Astrocyte (in vitro differentiated cells and primary cell): ENCODE results near the gene CCDC197. TPM values are rescaled to one million over a fixed set of nuclear protein-coding genes. Genes with fewer than 3 reads are reported as not detected.

Experiments used
- DNase-seq: peaks from one replicate; pipeline ENCODE4 v3.0.0-alpha.2; 2010; ENCODE audit warnings: low read depth
- FAIRE-seq: peaks from 2 replicates; lab custom pipeline; 2011; peaks lifted over from hg19 to GRCh38; lab: Jason Lieb, UNC
- H2AFZ ChIP-seq: 2 replicates; pipeline ENCODE4 v1.6.0; 2012; ENCODE audit warnings: low read depth, low read length, inconsistent platforms
- H3K27ac ChIP-seq: 2 replicates; pipeline ENCODE4 v1.5.1; 2011; ENCODE audit warnings: low read depth, low read length, inconsistent platforms
- H3K27me3 ChIP-seq: 2 replicates; pipeline ENCODE4 v1.6.0; 2011; ENCODE audit warnings: low read length, inconsistent platforms; ENCODE audit not compliant: insufficient read depth
- H3K36me3 ChIP-seq: 2 replicates; pipeline ENCODE4 v1.5.1; 2011; ENCODE audit warnings: low read length, inconsistent platforms; ENCODE audit not compliant: insufficient read depth
- H3K4me1 ChIP-seq: 2 replicates; pipeline ENCODE4 v1.5.1; 2011; ENCODE audit warnings: low read length, inconsistent platforms; ENCODE audit not compliant: insufficient read depth
- H3K4me2 ChIP-seq: 2 replicates; pipeline ENCODE4 v1.6.0; 2012; ENCODE audit warnings: low read length, inconsistent platforms
- H3K4me3 ChIP-seq: 2 replicates; pipeline ENCODE4 v1.5.1; 2011; ENCODE audit warnings: low read depth, mild to moderate bottlenecking, low read length, inconsistent platforms; ENCODE audit not compliant: insufficient read depth
- H3K79me2 ChIP-seq: 2 replicates; pipeline ENCODE4 v1.6.0; 2012; ENCODE audit warnings: mild to moderate bottlenecking, low read length, inconsistent platforms; ENCODE audit not compliant: insufficient read depth
- H3K9ac ChIP-seq: 2 replicates; pipeline ENCODE4 v1.6.0; 2012; ENCODE audit warnings: mild to moderate bottlenecking, low read length, inconsistent platforms
- H3K9me3 ChIP-seq: 2 replicates; pipeline ENCODE4 v1.5.1; 2012; ENCODE audit warnings: low read depth, mild to moderate bottlenecking, low read length, inconsistent platforms; ENCODE audit not compliant: insufficient read depth
- H4K20me1 ChIP-seq: 2 replicates; pipeline ENCODE4 v1.6.0; 2012; ENCODE audit warnings: low read length, inconsistent platforms; ENCODE audit not compliant: insufficient read depth
- H3K27ac Mint-ChIP-seq: one replicate; pipeline ENCODE4 v1.8.0; 2021; ENCODE audit warnings: mild to moderate bottlenecking, mixed read lengths; ENCODE audit not compliant: unreplicated experiment
- H3K27me3 Mint-ChIP-seq: one replicate; pipeline ENCODE4 v1.8.0; 2021; ENCODE audit warnings: low read depth, mixed read lengths; ENCODE audit not compliant: unreplicated experiment
- H3K36me3 Mint-ChIP-seq: one replicate; pipeline ENCODE4 v1.8.0; 2021; ENCODE audit warnings: low read depth, mixed read lengths; ENCODE audit not compliant: unreplicated experiment
- H3K4me1 Mint-ChIP-seq: one replicate; pipeline ENCODE4 v1.8.0; 2021; ENCODE audit warnings: low read depth, mixed read lengths; ENCODE audit not compliant: unreplicated experiment
- H3K4me3 Mint-ChIP-seq: one replicate; pipeline ENCODE4 v1.8.0; 2021; ENCODE audit warnings: mild to moderate bottlenecking, moderate library complexity, mixed read lengths; ENCODE audit not compliant: unreplicated experiment
- H3K9me3 Mint-ChIP-seq: one replicate; pipeline ENCODE4 v1.8.0; 2021; ENCODE audit warnings: mild to moderate bottlenecking, mixed read lengths; ENCODE audit not compliant: unreplicated experiment
- CTCF ChIP-seq: IDR thresholded peaks from 2 replicates; pipeline ENCODE4 v1.5.1; 2011; ENCODE audit warnings: low read depth, mild to moderate bottlenecking, inconsistent platforms, low read length, moderate library complexity; ENCODE audit not compliant: insufficient read depth
- EZH2 ChIP-seq: IDR thresholded peaks from 2 replicates; pipeline ENCODE4 v1.6.1; 2012; ENCODE audit warnings: mild to moderate bottlenecking, low read length, inconsistent platforms; ENCODE audit not compliant: insufficient read depth
- total RNA-seq: library from RNA; stranded (reverse); gene quantifications from 2 replicates; pipeline ENCODE4 v1.2.1, GENCODE V29; 2021

CCDC197 gene
- total RNA-seq, 1 donor from 2014 or later, result not detected

- Histone ChIP-seq H3K9me3 (no peaks in the 10 kb centered on the region), H2AFZ (no peak overlapping the region), H3K27ac (no peak overlapping the region), H3K9ac (no peak overlapping the region), H3K4me3 (no peak overlapping the region), H3K27me3 (peaks cover 7% of the 10 kb centered on the region), H3K4me1 (peaks cover 17% of the 10 kb centered on the region), H3K4me2 (no peak overlapping the region), H3K36me3 (no peaks in the 10 kb centered on the region), H4K20me1 (no peaks in the 10 kb centered on the region), H3K79me2 (no peaks in the 10 kb centered on the region)
- H3K27ac Mint-ChIP-seq, result no peak overlapping the region
- H3K9me3 Mint-ChIP-seq, result peaks cover 6% of the 10 kb centered on the region
- no peak for TF ChIP-seq EZH2
- H3K4me1 Mint-ChIP-seq, result peaks cover 17% of the 10 kb centered on the region
- H3K4me3 Mint-ChIP-seq, result no peak overlapping the region
- FAIRE-seq, result no peak
- no peak for DNase-seq
- no peaks in the 10 kb centered on the region for H3K36me3 Mint-ChIP-seq
- peaks cover 41% of the 10 kb centered on the region for H3K27me3 Mint-ChIP-seq
Observed at GRCh38 chr14:93986955-93987354, 10.1 kb upstream of the CCDC197 start.

- no peak overlapping the region for H3K27ac ChIP-seq
- no peak for FAIRE-seq
Observed at GRCh38 chr14:93987376-93987775, 9.7 kb upstream of the CCDC197 start.

GRCh38 chr14:93987815-93988476, 9.2 kb upstream of the CCDC197 start:
- H3K9me3 Mint-ChIP-seq, result peaks cover 6% of the 10 kb centered on the region
- FAIRE-seq (no peak), DNase-seq (no peak)
- H3K27me3 ChIP-seq, result peaks cover 7% of the 10 kb centered on the region
- H3K36me3 Mint-ChIP-seq, result no peaks in the 10 kb centered on the region
- H3K27me3 Mint-ChIP-seq, result peaks cover 39% of the 10 kb centered on the region
- peaks cover 17% of the 10 kb centered on the region for H3K4me1 ChIP-seq
- no peaks in the 10 kb centered on the region for H4K20me1 ChIP-seq
- no peak overlapping the region for H3K4me3 Mint-ChIP-seq
- no peak overlapping the region for H2AFZ ChIP-seq
- H3K4me1 Mint-ChIP-seq, result peaks cover 17% of the 10 kb centered on the region
- H3K4me2 ChIP-seq, result no peak overlapping the region
- no peaks in the 10 kb centered on the region for H3K9me3 ChIP-seq
- no peak overlapping the region for H3K9ac ChIP-seq
- no peak overlapping the region for H3K27ac ChIP-seq
- no peak overlapping the region for H3K4me3 ChIP-seq
- H3K36me3 ChIP-seq, result no peaks in the 10 kb centered on the region
- TF ChIP-seq EZH2, result no peak
- TF ChIP-seq CTCF, result no peak
- H3K79me2 ChIP-seq, result no peaks in the 10 kb centered on the region
- no peak overlapping the region for H3K27ac Mint-ChIP-seq

More at GRCh38 chr14:93987376-93987775, 9.7 kb upstream of the CCDC197 start:
- no peak overlapping the region for H3K4me3 Mint-ChIP-seq
- no peak overlapping the region for H2AFZ ChIP-seq
- peaks cover 6% of the 10 kb centered on the region for H3K9me3 Mint-ChIP-seq
- H4K20me1 ChIP-seq, result no peaks in the 10 kb centered on the region
- no peak for DNase-seq
- H3K9me3 ChIP-seq, result no peaks in the 10 kb centered on the region
- peaks cover 39% of the 10 kb centered on the region for H3K27me3 Mint-ChIP-seq
- no peaks in the 10 kb centered on the region for H3K36me3 Mint-ChIP-seq
- H3K4me1 Mint-ChIP-seq, result peaks cover 17% of the 10 kb centered on the region
- TF ChIP-seq CTCF, result no peak
- no peak for TF ChIP-seq EZH2
- no peaks in the 10 kb centered on the region for H3K79me2 ChIP-seq
- no peak overlapping the region for H3K4me2 ChIP-seq
- H3K4me1 ChIP-seq, result peaks cover 17% of the 10 kb centered on the region
- no peak overlapping the region for H3K9ac ChIP-seq
- H3K4me3 ChIP-seq, result no peak overlapping the region
- H3K36me3 ChIP-seq, result no peaks in the 10 kb centered on the region
- no peak overlapping the region for H3K27ac Mint-ChIP-seq
- H3K27me3 ChIP-seq, result peaks cover 7% of the 10 kb centered on the region
